SH-SY5Y (cell line): ENCODE data around the gene LRFN5.

Source experiments
- GATA2 ChIP-seq: IDR thresholded peaks from 2 replicates; pipeline ENCODE4 v1.6.1; 2011; ENCODE audit warnings: mild to moderate bottlenecking, low read depth, low read length
- GATA3 ChIP-seq: IDR thresholded peaks from 2 replicates; pipeline ENCODE4 v1.6.1; 2011; ENCODE audit warnings: low read depth, mild to moderate bottlenecking, low read length, moderate library complexity

GRCh38 chr14:41604721-41605531 lies 1.8 kb upstream of the LRFN5 start:
- TF ChIP-seq GATA3 (no peak), GATA2 (no peak)
